GM19395 (cell line): ENCODE data around the gene DAB2IP.
"Not testable (repeated sequence)": the region's sequence is repeated elsewhere in the genome, so short reads cannot be mapped to it uniquely, and the experiment has no call there.

ENCODE experiments used
- ATAC-seq: cut with Tn5 transposase; IDR thresholded peaks from one replicate; pipeline ENCODE4 v1.9.1; 2021; ENCODE audit warnings: mild to moderate bottlenecking, moderate library complexity; ENCODE audit not compliant: unreplicated experiment

Gene DAB2IP

DNA sequence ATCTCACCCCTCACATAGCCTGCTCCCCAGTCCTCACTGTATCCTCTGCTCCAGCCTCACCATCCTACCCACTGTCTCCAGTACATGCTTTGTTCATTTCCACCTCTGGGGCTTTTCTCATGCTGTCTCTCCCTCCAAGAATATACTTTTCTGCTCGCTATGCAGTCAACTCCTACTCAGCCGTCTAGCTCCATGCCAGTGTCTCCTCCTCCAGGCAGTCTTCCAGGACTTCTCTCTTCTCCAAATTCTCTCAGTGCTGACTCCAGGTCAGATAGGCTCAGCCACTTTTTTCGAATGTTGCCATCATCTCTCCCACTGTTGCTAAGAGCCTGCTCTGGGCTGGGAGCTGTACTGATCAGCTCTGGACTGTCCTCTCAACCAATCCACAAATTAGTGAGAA, 8.0 kb upstream of the DAB2IP start:
- no peak for ATAC-seq

GRCh38 chr9:121644040-121644439, 7.4 kb upstream of the DAB2IP start:
- ATAC-seq: not testable (repeated sequence)

- no peak for ATAC-seq
Measured at GRCh38 chr9:121645003-121645402, 6.4 kb upstream of the DAB2IP start.

DNA sequence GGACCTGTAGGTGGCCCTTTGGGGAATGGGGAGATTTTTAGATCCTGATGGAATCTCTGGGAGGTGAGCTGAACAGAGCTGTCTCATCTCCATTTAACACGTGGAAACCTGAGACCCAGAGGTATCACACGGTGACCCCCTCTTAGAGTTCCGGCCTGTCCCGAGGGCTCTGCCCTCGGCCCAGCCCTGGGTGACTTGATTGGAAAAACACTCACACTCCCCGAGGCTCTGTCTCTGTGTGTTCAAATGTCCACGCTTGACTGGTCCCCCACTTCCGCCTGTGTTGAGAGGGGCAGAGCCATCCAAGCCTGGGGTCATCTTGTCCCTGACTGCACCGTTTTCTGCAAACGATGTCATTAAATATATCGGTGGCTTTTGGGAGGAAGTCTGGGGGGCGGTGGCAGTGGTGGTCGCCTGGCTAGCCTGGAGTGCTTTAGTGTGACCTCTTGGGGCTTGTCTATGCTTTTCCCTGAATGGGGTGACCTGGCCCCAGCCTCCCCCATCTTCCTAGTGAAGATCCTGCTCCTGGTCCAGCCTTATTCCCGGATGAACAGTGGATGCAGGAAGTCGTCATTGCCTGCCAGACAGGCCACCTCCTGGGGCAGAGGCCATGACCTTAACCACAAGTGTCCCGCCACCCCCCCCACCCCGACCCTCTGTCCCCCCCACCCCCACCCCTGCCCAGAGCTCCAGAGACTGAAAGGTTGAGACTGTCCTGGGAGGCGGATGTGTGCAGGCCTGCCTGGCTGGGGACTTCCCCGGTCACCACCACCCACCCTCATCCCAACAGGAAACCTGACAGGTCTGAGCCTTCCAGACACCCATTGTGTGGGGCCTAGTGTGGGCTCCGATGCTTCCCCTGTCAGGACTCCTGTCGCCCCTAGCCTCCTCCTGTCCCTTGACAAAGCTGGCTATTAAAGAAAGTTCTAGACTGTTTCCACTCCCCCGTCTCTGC, 5.3 kb upstream of the DAB2IP start:
- ATAC-seq: no peak

GRCh38 chr9:121646992-121647391, 4.4 kb upstream of the DAB2IP start:
- no peak for ATAC-seq

DNA sequence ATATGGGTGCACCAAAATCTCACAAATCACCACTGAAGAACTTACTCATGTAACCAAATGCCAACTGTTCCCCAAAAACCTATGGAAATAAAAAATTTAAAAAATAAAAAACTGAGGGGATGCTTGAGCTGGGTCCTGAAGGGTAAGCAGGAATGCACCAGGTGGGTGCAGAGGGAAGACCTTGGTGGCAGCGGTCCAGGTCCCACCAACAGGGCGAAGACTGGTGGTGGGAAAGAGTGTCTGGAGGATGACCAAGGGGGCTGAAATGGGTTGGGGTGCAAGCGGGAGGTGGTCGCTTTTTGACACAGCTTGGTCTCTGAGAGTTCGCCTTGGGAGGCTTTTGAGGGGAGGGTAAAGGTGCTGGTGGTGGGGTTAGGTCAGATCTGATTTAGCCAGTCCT, 3.3 kb upstream of the DAB2IP start:
- no peak for ATAC-seq

DNA sequence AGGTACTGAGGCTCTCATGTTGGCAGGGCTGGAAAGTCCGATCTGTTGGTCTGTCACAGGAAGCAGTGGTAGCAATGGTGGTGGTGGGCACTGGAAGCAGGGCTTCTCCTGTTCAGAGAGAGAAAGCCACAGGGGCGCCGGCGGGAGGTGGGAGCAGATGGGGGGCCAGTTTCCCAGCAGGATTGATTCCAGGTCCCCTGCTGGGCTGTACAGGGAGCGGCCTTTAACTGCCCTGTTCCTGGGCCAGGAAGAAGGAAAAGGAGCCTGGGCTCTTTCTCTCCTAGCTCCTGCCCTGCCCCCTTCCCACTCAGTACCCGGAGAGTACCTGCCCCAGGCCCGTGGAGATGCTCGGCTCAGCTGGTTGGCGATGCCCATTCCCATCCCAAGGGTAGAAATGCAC, 2.6 kb upstream of the DAB2IP start:
- no peak for ATAC-seq

DNA sequence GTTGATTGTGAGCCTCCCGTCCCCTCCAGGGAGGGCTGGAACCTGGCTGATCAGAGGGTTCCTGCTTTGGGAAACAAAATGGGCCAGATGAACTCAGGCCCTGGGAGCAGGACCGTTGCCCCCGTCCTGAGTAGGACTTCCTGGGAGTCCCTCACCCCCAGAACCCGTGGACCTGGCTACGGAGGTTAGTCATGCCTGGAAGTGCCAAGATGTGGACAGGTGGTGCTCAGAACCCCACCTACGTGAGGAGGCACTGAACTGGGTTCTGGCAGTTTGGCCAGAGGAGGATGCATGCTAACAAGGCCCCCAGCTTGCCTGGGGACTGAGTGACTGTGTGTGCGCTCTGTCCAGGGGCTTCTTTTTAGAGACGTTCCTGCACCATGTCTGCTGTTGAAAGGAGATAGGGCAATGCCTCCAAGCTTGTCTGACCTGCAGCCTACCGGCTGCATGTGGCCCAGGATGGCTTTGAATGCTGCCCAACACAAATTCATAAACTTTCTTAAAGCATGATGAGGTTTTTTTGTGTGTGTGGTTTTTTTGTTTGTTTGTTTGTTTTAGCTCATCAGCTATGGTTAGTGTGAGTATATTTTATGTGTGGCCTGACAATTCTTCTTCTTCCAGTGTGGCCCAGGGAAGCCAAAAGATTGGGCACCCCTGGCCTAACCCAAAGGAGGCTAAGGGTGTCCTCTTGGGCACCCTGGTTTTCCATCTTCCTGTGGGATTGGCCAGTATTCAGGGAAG, 1.8 kb upstream of the DAB2IP start:
- no peak for ATAC-seq

DNA sequence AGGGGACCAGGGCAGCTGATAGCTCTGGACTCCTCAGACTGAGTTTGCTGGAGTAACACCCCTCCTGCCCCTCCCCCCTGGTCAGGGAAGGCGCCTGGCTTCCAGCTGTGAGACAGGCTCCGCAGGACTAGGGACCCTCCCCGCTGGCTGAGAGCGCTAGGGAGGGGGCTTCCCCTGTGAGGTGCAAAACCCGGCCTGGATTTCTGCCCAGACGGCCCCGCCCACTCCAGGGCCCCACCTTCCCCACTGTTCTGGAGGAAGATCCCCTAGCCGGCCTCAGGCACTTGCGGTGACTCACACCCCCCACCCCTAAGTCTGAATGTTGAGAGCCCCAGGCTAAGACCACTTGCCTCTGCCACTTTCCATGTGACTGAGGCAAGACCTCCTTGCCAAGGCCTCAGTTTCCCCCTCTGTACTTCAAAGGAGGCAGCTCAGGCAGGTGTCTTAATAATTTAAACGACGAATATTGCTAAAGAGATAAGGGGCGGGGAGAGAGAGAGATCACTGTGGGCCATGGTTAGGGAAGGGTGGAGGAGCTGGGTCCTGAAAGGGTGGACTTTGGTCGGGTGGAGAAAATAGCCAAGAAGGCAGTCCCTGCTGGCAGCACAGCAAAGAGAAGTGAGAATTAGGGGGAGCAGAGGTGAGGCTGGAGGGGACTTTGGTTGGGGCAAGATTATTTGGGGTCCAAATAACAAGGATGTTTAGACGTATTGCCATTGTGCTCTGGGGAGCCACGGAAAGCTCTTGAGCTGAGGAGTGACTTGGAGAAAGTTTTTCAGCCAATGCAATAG, 1.0 kb upstream of the DAB2IP start:
- ATAC-seq: no peak

- ATAC-seq: no peak
Measured at GRCh38 chr9:121651008-121651294, 483 bp upstream of the DAB2IP start.

GRCh38 chr9:121652021-121652837, 795 bp downstream of the DAB2IP start:
- ATAC-seq: no peak

DNA sequence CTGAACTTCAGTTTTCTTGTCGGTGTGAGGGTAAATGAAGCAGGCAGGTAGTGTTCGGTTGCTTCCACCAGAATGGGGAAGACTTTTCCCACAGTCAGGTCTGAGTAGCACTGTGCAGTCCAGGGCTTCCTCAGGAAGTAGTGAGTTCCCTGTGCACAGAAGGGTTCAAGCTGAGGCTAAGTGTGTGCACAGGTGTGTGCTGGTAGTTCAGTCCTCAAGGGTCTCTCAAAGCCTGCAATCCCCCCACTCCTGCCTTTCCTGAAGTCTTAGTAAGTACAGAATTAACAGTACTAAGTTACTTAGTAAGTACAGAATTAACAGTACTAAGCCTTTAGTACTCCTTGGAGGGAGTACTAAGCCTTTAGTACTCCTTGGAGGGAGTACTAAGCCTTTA, 1.4 kb downstream of the DAB2IP start:
- no peak for ATAC-seq

- ATAC-seq: no peak
Measured at GRCh38 chr9:121654499-121655140, 3.2 kb downstream of the DAB2IP start.

DNA sequence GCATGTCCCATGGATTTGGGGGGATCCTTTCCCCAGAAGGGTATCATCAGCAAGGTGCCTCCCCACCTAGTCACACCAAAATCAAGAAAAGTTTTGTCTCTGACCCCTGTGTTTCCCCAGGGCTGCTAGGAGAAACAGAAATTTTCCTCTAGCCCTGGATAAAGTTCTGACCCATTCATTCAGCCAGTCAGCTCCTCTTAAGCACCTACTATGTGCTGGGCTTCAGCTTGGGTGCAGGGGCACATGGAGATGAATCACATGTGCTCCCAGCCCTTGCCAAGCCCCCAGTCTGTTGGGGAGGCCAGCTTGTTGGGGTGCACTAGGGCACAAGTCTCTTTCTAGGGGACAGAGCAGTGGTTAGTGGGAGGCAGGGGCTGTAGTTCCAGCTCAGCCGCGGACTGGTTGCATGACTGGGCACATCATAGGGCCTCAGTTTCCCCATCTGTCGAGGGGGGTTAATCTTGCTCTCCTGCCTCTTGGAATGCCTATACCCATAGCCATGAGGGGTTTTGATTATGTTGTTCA, 3.9 kb downstream of the DAB2IP start:
- ATAC-seq: no peak

GRCh38 chr9:121656941-121657470, 5.6 kb downstream of the DAB2IP start:
- no peak for ATAC-seq

DNA sequence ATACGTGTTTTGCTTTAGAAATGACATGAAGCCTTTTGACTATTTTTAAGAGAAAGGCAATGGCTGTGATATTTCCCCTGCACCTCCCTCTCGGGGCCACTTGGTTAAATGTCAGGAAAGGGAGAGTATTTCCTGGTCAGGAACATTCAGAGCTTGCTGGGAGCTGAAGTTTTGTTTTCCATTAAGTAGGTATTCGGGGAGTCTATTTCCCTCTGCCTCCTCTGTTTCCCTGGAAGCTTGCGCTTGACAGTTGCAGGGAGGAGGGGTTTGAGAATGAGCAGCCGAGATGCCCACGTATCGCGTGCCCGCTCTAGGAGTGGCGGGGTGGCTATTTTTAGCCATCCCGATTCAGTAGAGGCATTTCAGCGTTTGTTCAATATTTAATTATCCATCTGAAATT, 6.7 kb downstream of the DAB2IP start:
- no peak for ATAC-seq

- no peak for ATAC-seq
Measured at GRCh38 chr9:121658591-121658990, 7.2 kb downstream of the DAB2IP start.

DNA sequence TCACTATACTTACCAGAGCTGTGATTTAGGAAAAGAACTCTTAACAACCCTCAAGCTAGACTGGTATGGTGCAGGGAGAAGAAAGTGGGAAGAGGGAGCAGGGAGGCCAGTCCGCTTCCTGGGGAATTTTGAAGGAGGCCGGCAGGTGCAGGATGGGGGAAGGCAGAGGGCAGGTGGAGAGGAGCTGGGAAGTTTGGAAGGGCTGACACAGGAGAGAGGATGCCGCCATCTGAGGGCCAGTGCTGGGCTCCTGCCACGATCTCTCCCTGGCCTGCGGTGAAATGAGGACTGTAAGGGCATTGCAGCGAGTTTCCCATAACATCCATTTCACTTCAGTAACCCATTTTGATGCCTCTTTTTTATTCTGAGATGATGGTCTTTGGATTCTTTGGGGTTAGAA, 8.9 kb downstream of the DAB2IP start:
- no peak for ATAC-seq

DNA sequence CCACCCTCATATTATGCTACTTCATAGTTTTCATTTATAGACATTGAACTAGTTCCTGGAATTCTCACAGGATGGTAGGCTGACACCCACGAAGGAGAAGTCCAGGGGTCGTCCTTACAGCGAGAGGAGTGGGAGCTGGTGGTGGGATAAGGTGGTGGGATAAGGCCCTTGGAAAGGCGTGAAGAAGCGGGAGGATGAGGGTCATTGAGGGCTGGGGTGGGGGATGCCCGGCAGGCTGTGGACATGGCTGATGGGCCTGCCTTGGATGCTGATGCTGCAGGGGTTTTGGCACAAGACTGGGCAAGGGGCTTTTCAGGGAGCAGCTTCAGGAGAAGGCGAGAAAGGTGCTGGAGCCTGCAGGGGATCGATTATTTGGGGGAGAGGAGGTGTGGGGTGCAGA, 9.4 kb downstream of the DAB2IP start:
- ATAC-seq: no peak

DNA sequence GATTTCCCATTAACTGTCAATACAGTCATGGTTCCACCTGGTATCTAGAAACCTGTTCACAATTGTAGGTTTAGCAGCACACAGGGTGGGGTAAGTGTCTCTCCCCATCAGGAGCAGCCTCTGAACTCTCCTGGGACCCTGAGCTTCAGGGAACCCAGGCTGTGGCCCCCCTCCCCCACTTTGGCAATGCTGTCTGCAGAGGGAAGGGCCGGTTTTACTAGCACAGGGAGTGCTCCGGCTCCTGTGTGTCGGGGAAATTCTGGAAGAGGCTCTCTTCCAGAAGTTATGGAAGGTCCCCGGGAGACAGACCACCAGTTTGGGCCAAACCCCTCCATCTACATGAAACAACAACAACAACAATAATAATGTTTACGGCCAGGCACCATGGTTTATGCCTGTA, 9.9 kb downstream of the DAB2IP start:
- no peak for ATAC-seq
